Activated B cell treated with CpG ODN at 0.5 μM for 24 hours (primary cell): ENCODE measurements around the gene SMTNL2. TPM values are rescaled to one million over a fixed set of nuclear protein-coding genes. Genes with fewer than 3 reads are reported as not detected.

Experiments
- ATAC-seq: fragments of 200-7000 bp; cut with Tn5 transposase; one replicate; pipeline ENCODE4 v1.10.0; 2021; ENCODE audit warnings: low read depth, mild to moderate bottlenecking, moderate library complexity
- CTCF ChIA-PET: fragments of 350-600 bp; sonication (Branson Sonifier 250); formaldehyde crosslinking; loops from one replicate; lab custom pipeline; 2021; ENCODE audit warnings: antibody characterized with exemption; lab: Charles Lee
- POLR2A ChIA-PET: fragments of 350-600 bp; sonication (Branson Sonifier 250); formaldehyde crosslinking; loops from one replicate; lab custom pipeline; 2021; ENCODE audit warnings: antibody characterized with exemption; lab: Charles Lee
- DNase-seq: peaks from one replicate; pipeline ENCODE4 v3.0.0; 2022
- H3K27ac Mint-ChIP-seq: one replicate; pipeline ENCODE4 v1.8.0; 2020; ENCODE audit warnings: mixed read lengths
- H3K27me3 Mint-ChIP-seq: one replicate; pipeline ENCODE4 v1.8.0; 2021; ENCODE audit warnings: mixed read lengths
- H3K36me3 Mint-ChIP-seq: one replicate; pipeline ENCODE4 v1.8.0; 2021; ENCODE audit warnings: low read depth, mixed read lengths
- H3K4me1 Mint-ChIP-seq: one replicate; pipeline ENCODE4 v1.8.0; 2021; ENCODE audit warnings: mixed read lengths
- H3K4me3 Mint-ChIP-seq: one replicate; pipeline ENCODE4 v1.8.0; 2020; ENCODE audit warnings: mild to moderate bottlenecking, mixed read lengths
- H3K9me3 Mint-ChIP-seq: one replicate; pipeline ENCODE4 v1.8.0; 2020; ENCODE audit warnings: mixed read lengths
- CTCF ChIP-seq: fragments of 200-600 bp; IDR thresholded peaks from one replicate; pipeline ENCODE4 v1.8.0; 2022; ENCODE audit warnings: antibody characterized with exemption, mild to moderate bottlenecking
- intact Hi-C: fragments of 100-400 bp; cut with micrococcal nuclease; formaldehyde crosslinking; loops from one replicate; pipeline ENCODE4 v1.15.1; 2024
- total RNA-seq: library from RNA; stranded (reverse); gene quantifications from 2 replicates; pipeline ENCODE4 v1.2.3, GENCODE V29; 2022

Gene SMTNL2
- total RNA-seq, 1 donor from 2014 or later: not detected

GRCh38 chr17:4539576-4540223 lies 44.6 kb upstream of the SMTNL2 start:
- ATAC-seq (no peak), DNase-seq (no peak)
- CTCF ChIA-PET: no interaction called here
- intact Hi-C loops: loop anchor here (10.0 kb wide), 1 partner anchor 115 kb away; no protein-coding TSS in a partner anchor
- TF ChIP-seq CTCF: no peak
- H3K4me1 Mint-ChIP-seq: peaks cover 1% of the 10 kb centered on the region
- no peak overlapping the region for H3K4me3 Mint-ChIP-seq
- no peak overlapping the region for H3K27ac Mint-ChIP-seq
- POLR2A ChIA-PET: no interaction called here
- no peaks in the 10 kb centered on the region for H3K9me3 Mint-ChIP-seq
- H3K27me3 Mint-ChIP-seq: no peaks in the 10 kb centered on the region
- H3K36me3 Mint-ChIP-seq: peaks cover 49% of the 10 kb centered on the region

- no peak for DNase-seq
- no peak for TF ChIP-seq CTCF
- ChIA-PET CTCF (no interaction called here), POLR2A (no interaction called here)
- no peaks in the 10 kb centered on the region for H3K9me3 Mint-ChIP-seq
- H3K27ac Mint-ChIP-seq: no peak overlapping the region
- intact Hi-C loops: no loop called here
- peaks cover 1% of the 10 kb centered on the region for H3K4me1 Mint-ChIP-seq
- no peak for ATAC-seq
- H3K4me3 Mint-ChIP-seq: no peak overlapping the region
- H3K36me3 Mint-ChIP-seq: peaks cover 53% of the 10 kb centered on the region
- no peaks in the 10 kb centered on the region for H3K27me3 Mint-ChIP-seq
Measured at GRCh38 chr17:4540224-4540651, 44.1 kb upstream of the SMTNL2 start.

GRCh38 chr17:4540687-4541327 lies 43.5 kb upstream of the SMTNL2 start:
- DNase-seq (no peak), ATAC-seq (no peak)
- H3K36me3 Mint-ChIP-seq: peaks cover 57% of the 10 kb centered on the region
- TF ChIP-seq CTCF: no peak
- H3K4me1 Mint-ChIP-seq: peaks cover 1% of the 10 kb centered on the region
- intact Hi-C loops: no loop called here
- H3K27me3 Mint-ChIP-seq: no peaks in the 10 kb centered on the region
- POLR2A ChIA-PET: no interaction called here
- no peak overlapping the region for H3K4me3 Mint-ChIP-seq
- CTCF ChIA-PET: interaction anchor here (1.2 kb wide), 1 partner anchor 120 kb away, joined by 3 read pairs; no protein-coding TSS in a partner anchor
- H3K27ac Mint-ChIP-seq: no peak overlapping the region
- H3K9me3 Mint-ChIP-seq: no peaks in the 10 kb centered on the region

GRCh38 chr17:4541328-4542002 lies 42.9 kb upstream of the SMTNL2 start:
- Mint-ChIP-seq H3K9me3 (no peaks in the 10 kb centered on the region), H3K27ac (no peak overlapping the region), H3K4me3 (no peak overlapping the region), H3K4me1 (peaks cover 1% of the 10 kb centered on the region), H3K36me3 (peaks cover 62% of the 10 kb centered on the region), H3K27me3 (no peaks in the 10 kb centered on the region)
- no peak for ATAC-seq
- TF ChIP-seq CTCF: no peak
- POLR2A ChIA-PET: no interaction called here
- no peak for DNase-seq
- intact Hi-C loops: no loop called here
- CTCF ChIA-PET: interaction anchor here (1.2 kb wide), 1 partner anchor 121 kb away, joined by 3 read pairs; no protein-coding TSS in a partner anchor
